ENCODE results near the gene TBCK. TPM values are rescaled to one million over a fixed set of nuclear protein-coding genes. Genes with fewer than 3 reads are reported as not detected.
A peak's percentile ranks its signal among the peaks of the same experiment; 100 is the strongest.

TBCK gene
- total and polyA plus RNA-seq, 2 of the 13 experiments (the other 11 are each of a cell fraction or from before 2014, with no cell fraction given): 51.0 to 62.4 TPM

DNA sequence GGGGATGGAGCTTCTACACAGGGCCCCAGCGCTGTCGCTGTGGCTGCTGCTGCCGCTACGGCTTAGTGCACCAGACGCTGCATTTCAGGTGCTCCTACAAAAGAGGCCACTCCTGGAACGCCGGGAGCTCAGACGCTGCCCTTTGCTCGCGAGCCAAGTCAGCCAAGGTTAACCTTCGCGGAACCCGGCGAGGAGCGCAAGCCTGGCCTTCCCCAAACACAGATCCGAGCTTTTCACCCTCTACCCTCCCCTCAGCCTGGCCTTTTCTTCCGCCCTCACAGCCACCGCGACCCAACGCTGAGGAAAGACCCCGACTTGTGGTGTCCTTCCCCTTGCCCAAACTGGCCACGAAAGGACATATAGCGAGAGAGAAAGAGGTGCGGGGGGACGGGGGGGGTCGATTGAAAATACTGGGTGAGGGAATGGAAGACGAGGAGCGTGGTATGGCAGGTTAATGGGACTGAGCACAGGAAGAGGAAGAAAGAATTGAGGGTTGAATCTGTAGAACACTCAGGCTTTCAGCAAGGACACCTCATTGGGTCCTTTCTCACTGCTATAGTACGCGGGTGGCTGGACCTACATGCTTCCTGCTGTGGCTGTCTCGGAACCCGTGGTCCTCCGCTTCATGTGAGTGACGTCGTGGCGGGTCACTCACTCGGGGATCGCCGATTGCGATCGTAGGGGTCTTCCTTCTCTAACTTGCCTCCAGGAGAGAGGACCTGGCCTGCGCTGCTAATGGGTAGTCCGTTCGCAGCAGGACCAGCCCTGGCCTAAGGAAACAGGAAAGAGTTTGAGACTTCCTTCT, at the start of gene TBCK, which contains the start of gene AIMP1 (continued):
- TF ChIP-seq, protein P1, sequence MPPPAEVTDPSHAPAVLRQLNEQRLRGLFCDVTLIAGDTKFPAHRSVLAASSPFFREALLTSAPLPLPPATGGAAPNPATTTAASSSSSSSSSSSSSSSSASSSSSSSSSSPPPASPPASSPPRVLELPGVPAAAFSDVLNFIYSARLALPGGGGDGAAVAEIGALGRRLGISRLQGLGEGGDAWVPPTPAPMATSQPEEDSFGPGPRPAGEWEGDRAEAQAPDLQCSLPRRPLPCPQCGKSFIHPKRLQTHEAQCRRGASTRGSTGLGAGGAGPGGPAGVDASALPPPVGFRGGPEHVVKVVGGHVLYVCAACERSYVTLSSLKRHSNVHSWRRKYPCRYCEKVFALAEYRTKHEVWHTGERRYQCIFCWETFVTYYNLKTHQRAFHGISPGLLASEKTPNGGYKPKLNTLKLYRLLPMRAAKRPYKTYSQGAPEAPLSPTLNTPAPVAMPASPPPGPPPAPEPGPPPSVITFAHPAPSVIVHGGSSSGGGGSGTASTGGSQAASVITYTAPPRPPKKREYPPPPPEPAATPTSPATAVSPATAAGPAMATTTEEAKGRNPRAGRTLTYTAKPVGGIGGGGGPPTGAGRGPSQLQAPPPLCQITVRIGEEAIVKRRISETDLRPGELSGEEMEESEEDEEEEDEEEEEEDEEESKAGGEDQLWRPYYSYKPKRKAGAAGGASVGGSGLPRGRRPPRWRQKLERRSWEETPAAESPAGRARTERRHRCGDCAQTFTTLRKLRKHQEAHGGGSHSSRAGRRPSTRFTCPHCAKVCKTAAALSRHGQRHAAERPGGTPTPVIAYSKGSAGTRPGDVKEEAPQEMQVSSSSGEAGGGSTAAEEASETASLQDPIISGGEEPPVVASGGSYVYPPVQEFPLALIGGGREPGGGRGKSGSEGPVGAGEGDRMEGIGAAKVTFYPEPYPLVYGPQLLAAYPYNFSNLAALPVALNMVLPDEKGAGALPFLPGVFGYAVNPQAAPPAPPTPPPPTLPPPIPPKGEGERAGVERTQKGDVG (CRISPR knock-in tag; IDR thresholded peaks at IDR 0.05; ENCODE audit: borderline replicate concordance): peak; percentile 60; the same call in 1 of the 2 replicates
- TF ChIP-seq, protein P2, sequence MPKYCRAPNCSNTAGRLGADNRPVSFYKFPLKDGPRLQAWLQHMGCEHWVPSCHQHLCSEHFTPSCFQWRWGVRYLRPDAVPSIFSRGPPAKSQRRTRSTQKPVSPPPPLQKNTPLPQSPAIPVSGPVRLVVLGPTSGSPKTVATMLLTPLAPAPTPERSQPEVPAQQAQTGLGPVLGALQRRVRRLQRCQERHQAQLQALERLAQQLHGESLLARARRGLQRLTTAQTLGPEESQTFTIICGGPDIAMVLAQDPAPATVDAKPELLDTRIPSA (CRISPR knock-in tag; IDR thresholded peaks at IDR 0.05; ENCODE audit: borderline replicate concordance): no peak
- TF ChIP-seq ZNF652 (CRISPR knock-in tag; IDR thresholded peaks at IDR 0.05; ENCODE audit: borderline replicate concordance, low read depth) (no peak), ARNT2 (CRISPR knock-in tag; IDR thresholded peaks at IDR 0.05; ENCODE audit: low read depth) (peak; percentile 50; the same call in 1 of the 2 replicates), IKZF4 (CRISPR knock-in tag; IDR thresholded peaks at IDR 0.05; ENCODE audit: borderline replicate concordance, low read depth, not compliant biosample characterization) (no peak), NFKB2 (CRISPR knock-in tag; IDR thresholded peaks at IDR 0.05; ENCODE audit: borderline replicate concordance) (peak; percentile 40; the same call in 1 of the 2 replicates), DNMT3B (CRISPR knock-in tag; conservative IDR thresholded peaks at IDR 0.05) (no peak), HES4 (CRISPR knock-in tag; IDR thresholded peaks at IDR 0.05; ENCODE audit: borderline replicate concordance) (peak; percentile 53; the same call in 1 of the 2 replicates), HOXA5 (CRISPR knock-in tag; IDR thresholded peaks at IDR 0.05) (0 out of 2 replicates have a peak, but pooled peaks have one; percentile 30), NFYB (CRISPR knock-in tag; IDR thresholded peaks at IDR 0.05) (no peak), CCAR2 (optimal IDR thresholded peaks at IDR 0.05; ENCODE audit: low read depth, low read length) (no peak), SOX13 (IDR thresholded peaks at IDR 0.05) (no peak), SOX13 (CRISPR knock-in tag; conservative IDR thresholded peaks at IDR 0.05 in 1 of 2, IDR thresholded peaks at IDR 0.05 in 1 of 2) (no peak; a peak in 1 of 4 replicates), TBX3 (IDR thresholded peaks at IDR 0.05; ENCODE audit: borderline replicate concordance) (no peak)
- TF ChIP-seq, protein P3, sequence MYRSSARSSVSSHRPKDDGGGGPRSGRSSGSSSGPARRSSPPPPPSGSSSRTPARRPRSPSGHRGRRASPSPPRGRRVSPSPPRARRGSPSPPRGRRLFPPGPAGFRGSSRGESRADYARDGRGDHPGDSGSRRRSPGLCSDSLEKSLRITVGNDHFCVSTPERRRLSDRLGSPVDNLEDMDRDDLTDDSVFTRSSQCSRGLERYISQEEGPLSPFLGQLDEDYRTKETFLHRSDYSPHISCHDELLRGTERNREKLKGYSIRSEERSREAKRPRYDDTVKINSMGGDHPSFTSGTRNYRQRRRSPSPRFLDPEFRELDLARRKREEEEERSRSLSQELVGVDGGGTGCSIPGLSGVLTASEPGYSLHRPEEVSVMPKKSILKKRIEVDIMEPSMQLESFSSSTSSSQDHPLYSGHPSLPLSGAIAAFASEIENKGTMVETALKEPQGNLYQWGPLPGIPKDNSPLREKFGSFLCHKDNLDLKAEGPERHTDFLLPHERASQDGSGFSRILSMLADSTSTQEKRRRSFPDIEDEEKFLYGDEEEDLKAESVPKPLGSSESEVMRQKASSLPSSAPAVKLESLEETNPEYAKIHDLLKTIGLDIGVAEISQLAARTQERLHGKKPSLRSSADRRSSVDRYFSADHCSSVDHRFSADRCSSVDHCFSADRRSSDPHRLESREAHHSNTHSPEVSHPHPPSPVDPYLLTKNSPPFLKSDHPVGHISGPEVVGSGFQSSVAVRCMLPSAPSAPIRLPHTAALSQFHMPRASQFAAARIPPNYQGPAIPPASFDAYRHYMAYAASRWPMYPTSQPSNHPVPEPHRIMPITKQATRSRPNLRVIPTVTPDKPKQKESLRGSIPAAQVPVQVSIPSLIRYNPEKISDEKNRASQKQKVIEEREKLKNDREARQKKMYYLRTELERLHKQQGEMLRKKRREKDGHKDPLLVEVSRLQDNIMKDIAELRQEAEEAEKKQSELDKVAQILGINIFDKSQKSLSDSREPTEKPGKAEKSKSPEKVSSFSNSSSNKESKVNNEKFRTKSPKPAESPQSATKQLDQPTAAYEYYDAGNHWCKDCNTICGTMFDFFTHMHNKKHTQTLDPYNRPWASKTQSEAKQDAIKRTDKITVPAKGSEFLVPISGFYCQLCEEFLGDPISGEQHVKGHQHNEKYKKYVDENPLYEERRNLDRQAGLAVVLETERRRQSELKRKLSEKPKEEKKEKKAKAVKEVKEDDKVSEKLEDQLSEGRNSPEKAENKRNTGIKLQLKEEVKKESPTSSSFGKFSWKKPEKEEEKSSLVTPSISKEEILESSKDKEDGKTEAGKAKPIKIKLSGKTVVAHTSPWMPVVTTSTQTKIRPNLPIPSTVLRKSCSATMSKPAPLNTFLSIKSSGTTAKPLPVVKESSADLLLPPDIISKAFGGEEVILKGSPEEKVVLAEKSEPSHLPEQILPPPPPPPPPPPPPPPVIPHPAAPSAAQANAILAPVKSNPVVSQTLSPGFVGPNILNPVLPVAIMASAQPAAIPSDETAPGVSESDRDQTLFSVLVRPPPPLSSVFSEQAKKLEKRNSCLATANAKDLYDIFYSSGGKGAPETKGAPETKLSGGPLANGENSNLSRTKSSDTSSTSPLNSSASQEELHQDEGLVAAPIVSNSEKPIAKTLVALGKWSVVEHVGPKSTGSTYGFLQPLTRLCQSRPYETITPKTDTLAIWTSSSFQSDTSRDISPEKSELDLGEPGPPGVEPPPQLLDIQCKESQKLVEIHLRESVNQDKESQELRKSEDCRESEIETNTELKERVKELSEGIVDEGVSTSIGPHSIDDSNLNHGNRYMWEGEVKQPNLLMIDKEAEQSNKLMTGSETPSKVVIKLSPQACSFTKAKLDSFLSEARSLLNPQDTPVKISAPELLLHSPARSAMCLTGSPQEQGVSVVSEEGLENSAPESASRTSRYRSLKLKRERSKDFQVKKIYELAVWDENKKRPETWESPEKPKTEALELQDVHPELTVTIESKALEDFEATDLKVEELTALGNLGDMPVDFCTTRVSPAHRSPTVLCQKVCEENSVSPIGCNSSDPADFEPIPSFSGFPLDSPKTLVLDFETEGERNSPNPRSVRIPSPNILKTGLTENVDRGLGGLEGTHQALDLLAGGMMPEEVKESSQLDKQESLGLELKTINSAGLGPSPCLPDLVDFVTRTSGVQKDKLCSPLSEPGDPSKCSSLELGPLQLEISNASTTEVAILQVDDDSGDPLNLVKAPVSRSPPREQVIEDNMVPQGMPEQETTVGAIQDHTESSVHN (CRISPR knock-in tag; IDR thresholded peaks at IDR 0.05): no peak
- TF ChIP-seq, protein P4, sequence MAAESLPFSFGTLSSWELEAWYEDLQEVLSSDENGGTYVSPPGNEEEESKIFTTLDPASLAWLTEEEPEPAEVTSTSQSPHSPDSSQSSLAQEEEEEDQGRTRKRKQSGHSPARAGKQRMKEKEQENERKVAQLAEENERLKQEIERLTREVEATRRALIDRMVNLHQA (CRISPR knock-in tag; IDR thresholded peaks at IDR 0.05): no peak
